VCaP (cell line): ENCODE results near the gene S100A10.

ENCODE experiments used
- H3K27ac ChIP-seq: fragments of 450-650 bp; 2 replicates; pipeline ENCODE4 v1.5.1; 2017
- TF ChIP-seq, protein P1 (sequence below): fragments of 450-650 bp; conservative IDR thresholded peaks from 2 replicates; pipeline ENCODE4 v1.5.1; 2017; ENCODE audit warnings: mild to moderate bottlenecking, moderate library complexity

Gene S100A10

DNA sequence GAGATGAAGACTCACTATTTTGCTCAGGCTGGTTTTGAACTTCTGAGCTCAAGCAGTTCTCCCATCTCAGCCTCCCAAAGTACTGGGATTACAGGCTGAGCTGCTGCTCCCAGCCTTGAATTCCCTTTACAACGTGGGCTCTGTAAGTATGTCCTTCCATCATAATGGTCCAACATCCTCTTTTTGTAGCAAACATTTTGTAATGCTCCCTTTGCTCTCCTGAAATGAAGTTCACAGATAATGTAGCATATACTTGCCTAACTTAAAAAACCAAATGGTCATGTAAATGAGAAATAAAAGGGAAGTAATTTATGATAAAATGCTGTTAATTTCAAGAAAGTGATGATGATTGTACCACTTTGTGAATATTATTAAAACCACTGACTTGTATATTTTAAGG, 53.9 kb downstream of the S100A10 start:
- TF ChIP-seq, protein P1, sequence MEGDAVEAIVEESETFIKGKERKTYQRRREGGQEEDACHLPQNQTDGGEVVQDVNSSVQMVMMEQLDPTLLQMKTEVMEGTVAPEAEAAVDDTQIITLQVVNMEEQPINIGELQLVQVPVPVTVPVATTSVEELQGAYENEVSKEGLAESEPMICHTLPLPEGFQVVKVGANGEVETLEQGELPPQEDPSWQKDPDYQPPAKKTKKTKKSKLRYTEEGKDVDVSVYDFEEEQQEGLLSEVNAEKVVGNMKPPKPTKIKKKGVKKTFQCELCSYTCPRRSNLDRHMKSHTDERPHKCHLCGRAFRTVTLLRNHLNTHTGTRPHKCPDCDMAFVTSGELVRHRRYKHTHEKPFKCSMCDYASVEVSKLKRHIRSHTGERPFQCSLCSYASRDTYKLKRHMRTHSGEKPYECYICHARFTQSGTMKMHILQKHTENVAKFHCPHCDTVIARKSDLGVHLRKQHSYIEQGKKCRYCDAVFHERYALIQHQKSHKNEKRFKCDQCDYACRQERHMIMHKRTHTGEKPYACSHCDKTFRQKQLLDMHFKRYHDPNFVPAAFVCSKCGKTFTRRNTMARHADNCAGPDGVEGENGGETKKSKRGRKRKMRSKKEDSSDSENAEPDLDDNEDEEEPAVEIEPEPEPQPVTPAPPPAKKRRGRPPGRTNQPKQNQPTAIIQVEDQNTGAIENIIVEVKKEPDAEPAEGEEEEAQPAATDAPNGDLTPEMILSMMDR = no peak
- H3K27ac ChIP-seq = no peak overlapping the region

GRCh38 chr1:151939141-151939540, 54.5 kb downstream of the S100A10 start:
- TF ChIP-seq, protein P1 = no peak
- peak overlapping the region; percentile 91; the same call in 1 of the 2 replicates for H3K27ac ChIP-seq

DNA sequence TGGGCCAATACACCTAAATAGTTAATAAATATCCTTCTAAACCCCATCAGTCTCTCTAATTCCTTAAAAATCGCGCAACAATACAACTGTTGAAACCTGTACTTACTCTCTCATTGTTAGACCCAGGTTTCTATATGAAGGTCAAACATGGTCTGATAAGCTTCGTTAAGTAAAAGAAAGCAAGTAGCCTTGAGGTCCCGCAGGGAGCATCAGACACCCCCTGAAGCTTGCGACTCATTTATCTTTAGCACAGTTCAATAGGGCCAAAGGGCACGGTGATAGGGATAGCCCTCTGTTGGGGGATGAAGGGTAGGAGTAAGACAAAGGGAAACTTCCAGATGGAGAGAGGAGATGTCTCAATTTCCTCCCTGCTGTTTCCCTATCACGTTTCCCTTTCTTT, 57.0 kb downstream of the S100A10 start:
- TF ChIP-seq, protein P1 = no peak
- H3K27ac ChIP-seq = peak overlapping the region; percentile 91

DNA sequence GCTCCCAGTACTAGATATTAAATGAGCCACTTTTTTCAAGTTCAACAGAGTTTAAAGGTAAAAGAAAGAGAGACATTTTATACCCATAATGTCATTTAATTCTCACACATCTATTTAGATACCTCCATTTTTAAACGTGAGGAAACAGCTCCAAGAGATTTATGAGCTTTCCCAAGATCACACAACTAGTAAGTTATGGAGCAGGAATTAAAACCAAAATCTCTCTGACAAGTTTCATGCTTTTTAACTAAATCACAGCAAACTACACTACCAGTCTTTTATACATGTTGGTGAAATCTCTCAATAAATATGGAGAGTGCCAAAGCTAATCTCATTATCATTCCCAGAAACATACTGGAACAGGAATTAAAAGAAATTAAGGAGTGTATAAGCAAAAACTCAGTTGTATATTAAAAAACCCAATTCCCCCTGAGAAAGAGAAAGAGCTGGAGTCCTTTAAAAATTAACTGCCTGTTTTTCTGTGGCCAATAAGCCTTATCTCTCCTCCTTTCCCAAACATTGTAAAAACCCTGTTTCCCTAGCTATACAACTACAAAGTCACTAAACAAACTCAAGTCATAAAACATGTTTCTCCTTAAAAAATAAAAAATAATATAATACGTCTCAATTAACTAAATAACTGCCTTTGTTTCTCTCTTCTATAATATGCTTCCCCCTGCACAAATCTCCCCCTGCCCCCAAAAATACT, 57.6 kb downstream of the S100A10 start:
- TF ChIP-seq, protein P1 = no peak

GRCh38 chr1:151935154-151935553, 58.5 kb downstream of the S100A10 start:
- TF ChIP-seq, protein P1 = no peak

More for the DNA sequence above, 57.6 kb downstream of the S100A10 start:
- H3K27ac ChIP-seq = peak overlapping the region; percentile 91

DNA sequence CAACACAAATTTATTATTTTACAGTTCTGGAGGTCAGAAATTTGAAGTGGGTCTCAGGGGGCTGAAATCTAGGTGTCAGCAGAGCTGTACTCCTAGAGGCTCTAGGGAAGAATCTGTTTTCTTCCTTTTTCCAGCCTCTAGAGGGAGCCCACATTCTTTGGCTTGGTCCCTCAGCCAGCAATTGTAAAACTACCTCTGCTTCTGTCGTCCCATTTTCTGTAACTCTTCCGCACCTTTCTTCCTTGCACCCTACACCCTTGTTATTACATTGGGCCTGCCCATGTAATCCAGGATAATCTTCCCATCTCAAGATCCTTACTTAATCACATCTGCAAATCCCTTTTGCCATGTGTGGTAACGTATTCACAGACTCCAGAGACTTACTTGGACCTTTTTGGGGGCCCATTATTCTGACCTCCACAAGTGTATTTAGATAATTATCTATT, 59.6 kb downstream of the S100A10 start:
- peak overlapping the region; percentile 91 for H3K27ac ChIP-seq
- TF ChIP-seq, protein P1 = peak; percentile 97

More at GRCh38 chr1:151935154-151935553, 58.5 kb downstream of the S100A10 start:
- peak overlapping the region; percentile 91 for H3K27ac ChIP-seq
